ENCODE measurements around the gene KCNQ1OT1.

GRCh38 chr11:2630679-2631078, 69.1 kb downstream of the KCNQ1OT1 start:
- TF ChIP-seq CTCF (IDR thresholded peaks at IDR 0.05; ENCODE audit: low read depth, low read length) (no peak), EZH2phosphoT487 (IDR thresholded peaks at IDR 0.05; ENCODE audit: low read depth) (no peak)

All from OCI-LY3 (cell line).